C4-2B (cell line): ENCODE data around the gene TMSB4X.

Source experiments
- CTCF ChIP-seq: fragments of 450-650 bp; conservative IDR thresholded peaks from 2 replicates; pipeline ENCODE4 v1.5.1; 2017; ENCODE audit warnings: mild to moderate bottlenecking
- ZFX ChIP-seq: fragments of 450-650 bp; IDR thresholded peaks from 2 replicates; pipeline ENCODE4 v1.6.1; 2017

- TF ChIP-seq CTCF (no peak), ZFX (no peak)
Observed at GRCh38 chrX:13014111-13015096, 39.5 kb downstream of the TMSB4X start.
